NCI-H146 (cell line): ENCODE measurements around the gene CCL27.
A peak's percentile ranks its signal among the peaks of the same experiment; 100 is the strongest.

ENCODE experiments used
- DNase-seq: peaks from one replicate; lab custom pipeline; 2025; lab: John Stamatoyannopoulos, UW

CCL27 gene

DNA sequence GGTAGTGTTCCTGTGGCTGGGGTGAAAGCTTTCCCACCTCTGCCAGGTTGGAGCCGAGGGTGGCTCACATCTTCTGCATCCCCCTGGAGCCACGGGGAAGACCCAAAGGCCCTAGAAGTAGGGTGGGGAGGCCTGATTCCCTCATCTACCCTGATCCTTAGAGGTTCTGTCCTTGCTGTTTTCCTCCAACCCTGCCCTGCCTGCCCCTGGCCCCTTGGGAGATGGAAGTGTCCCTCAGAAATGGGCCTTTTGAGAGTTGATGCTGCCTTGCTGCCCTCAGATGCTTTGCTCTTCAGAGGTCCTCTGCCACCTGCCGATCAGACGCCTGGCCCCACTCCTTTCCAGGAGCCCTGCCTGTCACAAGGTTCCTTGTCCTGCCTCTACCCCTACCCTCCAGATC lies 22.4 kb upstream of the CCL27 start:
- DNase-seq, result no peak

DNA sequence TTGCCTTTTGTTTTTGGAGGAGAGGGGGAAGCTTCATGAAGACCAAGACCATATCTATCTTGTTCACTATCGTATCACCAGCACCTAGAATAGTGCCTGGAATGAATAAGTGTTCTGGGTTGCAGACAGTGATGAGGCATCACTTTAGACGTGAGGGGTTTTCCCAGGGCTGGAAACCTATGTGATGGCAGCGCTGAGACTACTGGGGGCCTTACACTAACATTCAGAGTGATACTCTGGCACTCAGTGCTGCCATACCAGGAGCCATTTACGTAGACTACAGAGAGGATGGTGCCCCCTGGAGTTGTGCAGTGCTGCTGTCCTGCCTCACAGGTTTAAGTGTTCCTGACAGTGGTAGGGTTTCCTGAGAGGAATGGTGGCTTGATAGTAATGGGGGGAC lies 21.7 kb upstream of the CCL27 start:
- DNase-seq, result no peak

DNA sequence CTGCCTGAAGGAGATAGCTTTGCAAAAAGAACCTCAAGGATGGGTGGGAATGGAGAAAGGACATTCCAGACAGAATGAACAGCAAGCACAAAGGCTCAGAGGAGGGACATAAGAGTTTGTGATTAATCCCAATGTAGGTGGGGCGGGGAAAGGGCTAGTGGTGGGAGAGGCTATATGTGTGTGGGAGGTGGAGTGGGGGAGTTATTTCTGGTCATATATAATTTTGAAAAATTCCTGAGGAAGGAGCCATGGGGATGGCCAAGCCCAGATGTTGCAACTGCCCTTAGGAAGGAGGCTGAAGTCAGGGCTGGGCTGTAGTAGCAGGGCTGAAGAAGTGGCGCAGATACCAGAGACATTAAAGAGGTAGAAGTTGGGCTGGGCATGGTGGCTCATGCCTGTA lies 13.4 kb upstream of the CCL27 start:
- no peak for DNase-seq

DNA sequence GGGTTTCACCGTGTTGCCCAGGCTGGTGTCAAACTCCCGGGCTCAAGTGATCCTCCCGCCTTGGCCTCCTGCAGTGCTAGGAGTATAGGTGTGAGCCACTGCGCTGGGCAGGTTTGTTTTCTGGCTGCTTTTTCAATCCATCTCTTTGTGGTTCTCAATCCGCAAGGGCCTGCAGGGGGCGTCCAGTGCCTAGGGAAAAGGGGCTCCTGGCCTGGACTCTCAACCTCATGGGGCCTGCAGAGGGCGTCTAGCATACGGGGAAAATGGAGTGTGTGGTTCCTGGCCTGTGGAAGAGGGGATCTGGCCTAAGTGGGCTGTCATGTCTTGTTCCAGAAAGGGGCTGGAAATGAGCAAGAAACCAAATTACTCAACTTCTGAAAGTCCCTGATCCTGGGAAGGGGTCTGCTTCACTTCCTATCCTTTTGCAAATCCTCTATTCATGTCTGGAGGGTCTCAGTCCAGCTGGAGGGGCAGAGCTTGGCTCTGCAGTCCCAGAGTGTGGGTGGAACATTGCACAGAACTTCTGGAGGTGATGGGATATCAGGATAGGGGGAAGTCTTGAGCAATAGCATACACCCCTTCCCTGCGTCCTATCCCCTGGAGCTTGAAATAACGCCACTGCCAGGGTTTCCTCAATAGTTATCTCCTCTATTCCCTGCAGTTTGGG lies 12.7 kb upstream of the CCL27 start:
- DNase-seq, result peak; percentile 89

DNA sequence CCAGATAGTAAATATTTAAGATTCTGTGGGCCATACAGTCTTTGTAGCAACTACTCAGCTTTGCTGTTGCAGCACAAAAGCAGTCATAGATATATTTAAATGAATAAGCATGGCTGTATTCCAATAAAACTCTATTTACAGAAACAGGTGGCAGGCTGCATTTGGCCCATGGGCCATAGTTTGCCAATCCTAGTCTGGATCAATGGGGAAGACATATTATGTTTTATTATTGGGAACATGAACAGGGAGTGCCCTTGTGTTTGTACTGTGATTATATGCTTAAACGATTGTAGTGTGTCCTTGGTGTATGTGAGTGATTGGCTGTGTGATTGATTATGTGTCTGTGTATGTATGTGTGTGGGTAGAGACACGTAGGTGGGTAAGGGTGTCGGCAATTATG lies 12.0 kb upstream of the CCL27 start:
- no peak for DNase-seq

DNA sequence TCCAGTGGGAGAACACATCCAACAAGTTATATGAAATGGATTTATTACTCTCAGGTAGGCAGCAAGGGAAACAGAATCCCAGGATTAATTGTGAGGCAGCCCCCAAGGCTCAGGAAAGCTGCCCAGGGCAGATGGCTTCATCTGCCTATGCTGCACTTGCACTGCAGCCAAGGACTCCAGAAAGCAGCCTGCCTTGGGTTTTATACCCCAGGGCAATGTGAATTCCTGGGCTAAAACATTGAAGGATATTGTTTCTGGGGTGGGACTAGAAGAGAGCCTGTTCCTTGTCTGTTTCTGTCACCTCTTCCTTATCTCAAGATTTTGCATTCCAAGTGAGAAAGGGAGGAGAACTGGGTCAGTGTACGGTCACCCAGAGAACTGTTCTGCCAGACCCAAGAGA lies 8.8 kb upstream of the CCL27 start:
- no peak for DNase-seq

DNA sequence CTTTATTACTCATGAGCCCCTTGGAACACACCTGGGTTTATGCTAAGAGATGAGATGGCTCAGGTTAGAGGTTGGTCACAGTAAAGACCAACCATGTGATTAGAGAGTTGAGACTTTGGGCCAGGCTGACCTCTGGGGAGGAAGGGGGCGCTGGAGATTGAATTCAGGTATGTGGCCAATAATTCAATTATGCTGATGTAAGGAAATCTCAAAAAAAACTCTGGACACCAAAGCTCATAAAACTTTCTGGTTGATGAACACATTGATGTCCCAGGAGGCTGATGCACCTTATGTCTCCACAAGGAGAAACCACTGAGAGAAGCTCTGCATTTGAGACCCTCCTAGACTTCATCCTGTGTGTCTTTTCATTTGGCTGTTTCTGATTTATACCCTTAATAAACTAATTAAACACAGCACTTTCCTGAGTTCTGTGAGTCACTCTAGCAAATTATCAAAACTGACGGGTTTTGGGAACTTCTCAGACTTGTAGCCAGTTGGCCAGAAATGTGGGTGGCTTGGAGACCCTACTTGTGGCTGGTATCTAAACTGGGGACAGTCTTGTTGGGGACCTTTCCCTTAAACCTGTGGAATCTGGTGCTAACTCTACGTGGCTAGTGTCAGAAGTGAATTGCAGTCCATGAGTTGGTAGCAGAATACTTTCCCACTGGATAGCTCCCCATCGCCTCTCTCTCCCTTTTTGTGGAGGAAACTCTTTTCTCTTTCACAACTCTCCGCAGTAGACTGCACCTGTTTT lies 7.5 kb upstream of the CCL27 start:
- no peak for DNase-seq

DNA sequence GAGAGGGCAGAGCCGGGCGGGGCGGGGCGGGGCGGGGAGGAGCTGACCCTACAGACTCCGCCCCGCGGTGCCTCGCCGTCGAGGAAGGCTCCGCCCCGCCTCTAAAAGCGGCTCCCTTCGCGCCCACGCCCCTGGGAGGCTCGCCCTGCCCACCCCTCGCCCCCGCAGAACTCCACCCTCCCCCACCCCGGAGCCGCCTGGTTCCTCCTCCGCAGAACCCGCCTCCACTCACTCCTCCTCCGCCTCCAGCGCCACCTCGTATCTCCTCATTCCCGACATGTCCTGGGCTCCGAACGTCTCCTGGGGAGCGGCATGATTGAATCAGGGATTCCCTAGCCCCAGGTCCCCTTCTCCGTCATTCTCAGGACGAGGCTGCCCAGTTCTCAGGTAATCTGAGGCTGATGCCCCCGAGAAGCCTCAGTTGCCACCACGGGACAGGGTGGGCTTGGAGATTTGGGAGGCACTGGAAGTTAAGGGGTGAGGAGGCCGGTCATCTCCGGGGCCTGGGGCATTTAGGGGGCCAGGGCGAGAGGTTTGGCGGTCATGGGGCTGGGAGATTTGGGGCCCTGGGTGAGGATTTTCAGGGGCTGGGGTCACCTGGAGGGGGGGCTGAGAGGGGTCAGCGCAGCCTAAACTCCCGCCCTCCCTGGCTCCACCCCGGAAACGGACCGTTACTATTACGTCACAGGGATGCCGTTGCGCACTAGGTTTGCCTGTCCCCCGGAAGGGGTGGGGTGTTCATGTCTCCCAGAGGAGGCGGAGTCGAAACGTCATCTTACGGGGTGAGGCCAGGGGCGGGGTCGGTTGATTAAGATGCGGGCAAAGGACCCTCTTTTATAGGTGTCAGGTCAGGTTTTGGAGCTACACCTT lies 3.2 kb upstream of the CCL27 start:
- DNase-seq, result peak; percentile 98

DNA sequence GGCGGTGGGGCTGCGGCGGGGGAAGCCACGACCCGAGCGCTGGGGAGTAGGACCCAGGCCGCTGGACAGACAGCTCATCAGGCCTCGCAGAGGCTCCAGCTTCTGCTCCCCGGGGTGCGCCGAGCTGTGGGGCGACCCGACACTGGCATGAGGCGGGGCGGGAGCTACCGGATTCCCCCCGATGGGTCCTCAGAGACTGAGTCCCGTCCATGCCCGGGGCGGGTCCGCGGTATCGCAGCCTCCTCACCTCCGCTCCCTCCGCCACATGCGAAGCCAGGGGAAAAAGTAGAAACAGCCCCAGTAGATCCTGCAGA lies 2.6 kb upstream of the CCL27 start:
- no peak for DNase-seq

DNA sequence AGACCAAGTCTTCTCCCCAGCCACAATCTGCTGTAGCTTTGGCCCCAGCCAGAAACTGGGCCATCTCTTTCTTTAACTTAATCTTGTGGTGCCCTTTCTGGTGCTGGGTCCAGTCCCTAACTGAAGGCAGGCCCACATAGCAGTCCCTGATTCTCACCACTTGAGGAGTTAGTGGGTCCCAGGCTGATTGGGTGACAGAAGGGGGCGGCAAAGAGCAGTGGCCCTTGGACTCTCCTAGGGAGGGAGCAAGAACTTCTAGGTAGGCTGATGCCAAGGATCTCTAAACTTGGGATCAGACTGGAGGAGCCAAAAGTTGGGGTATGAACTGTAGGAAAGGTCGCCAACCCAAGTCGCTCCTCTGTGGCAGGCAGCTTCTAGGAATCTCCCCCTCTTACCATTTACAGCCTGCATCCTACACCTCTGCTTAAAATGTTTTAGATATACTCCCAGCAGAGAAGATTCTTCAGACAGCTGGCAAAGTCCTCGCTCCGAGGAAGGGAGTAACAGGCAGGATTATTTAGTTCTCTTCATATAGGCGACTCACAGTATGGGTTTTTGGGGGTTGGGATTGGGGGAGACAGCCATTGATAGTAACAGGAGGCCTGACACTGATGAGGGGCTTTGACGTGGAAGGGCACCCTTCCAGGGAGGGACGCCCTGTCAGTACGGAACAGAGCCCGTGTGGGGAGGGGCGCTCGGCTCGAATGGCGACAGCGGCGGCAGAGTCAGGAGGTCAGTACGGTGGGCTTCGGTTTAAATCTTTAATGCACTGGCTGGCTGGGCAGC lies 2.0 kb upstream of the CCL27 start:
- peak; percentile 65 for DNase-seq

DNA sequence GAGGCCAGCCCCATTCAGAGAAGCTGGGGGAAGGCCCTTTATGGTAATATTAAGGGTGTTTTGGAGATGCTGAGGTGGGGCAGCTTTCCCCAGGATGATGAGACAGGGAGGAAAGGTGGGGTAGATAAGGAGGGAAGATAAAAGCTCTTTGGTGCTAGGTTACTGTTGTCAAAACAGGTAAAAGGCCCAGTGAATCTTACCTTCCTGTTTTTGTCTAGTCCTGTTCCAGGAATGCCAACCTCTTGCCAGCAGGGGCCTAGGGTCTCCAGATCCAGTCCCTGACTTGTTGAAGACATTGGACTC lies 797 bp upstream of the CCL27 start:
- no peak for DNase-seq

DNA sequence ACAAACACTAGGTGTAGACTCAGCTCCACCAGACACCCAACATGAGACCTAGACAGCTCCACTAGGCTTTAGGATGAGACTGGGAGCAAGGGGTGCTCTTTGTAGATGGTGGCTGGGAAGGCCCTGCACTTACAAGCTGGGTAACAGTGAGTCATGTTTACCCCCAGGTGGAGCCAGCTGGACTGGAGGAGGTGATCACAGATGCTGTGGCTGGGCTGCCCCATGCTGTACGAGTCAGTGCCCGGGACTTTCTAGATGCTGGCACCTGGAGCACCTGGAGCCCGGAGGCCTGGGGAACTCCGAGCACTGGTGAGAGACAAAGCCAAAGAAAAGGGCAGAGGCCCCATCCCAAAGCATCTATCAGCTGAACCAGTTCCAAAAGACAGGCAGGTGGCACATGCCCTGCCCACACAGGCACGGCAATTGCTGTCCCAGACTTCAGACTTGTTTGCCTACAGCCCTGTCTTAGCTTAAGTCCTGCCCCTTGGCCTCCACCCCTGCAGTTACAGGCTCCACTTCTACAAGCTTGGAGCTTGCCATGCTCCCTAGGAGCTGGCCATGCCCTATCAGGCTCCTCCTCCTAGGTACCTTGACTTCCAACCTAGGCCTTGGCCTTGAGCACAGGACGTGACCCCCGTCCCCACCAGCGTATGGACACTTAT lies 2.7 kb downstream of the CCL27 start:
- DNase-seq, result peak; percentile 32

DNA sequence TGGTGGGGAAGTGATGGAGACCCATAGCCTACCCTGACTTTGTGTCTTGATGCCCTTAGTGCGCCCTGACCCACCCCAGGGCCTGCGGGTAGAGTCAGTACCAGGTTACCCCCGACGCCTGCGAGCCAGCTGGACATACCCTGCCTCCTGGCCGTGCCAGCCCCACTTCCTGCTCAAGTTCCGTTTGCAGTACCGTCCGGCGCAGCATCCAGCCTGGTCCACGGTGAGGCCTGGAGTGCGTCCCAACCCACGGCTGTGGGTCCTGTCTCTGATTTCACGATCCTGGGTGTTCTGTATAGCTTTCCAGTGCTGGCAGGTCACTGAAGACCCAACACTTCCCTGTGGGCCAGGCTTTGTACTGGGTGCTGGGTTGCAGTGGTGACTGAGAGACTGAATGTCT lies 4.0 kb downstream of the CCL27 start:
- no peak for DNase-seq

DNA sequence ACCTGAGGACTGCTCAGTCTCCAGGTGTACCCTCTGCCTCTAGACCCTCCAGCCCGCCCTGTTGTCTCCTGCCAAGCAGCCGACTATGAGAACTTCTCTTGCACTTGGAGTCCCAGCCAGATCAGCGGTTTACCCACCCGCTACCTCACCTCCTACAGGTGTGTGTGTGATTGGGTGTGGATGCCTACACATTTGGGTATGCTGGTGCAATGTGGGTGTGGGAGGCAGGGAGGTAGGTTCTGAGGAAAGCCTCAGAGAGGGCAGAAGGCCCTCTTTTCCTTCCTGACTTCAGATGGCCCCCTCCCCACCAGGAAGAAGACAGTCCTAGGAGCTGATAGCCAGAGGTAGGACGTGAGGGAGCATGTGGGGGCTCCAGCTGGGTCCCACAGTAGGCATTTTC lies 5.5 kb downstream of the CCL27 start:
- no peak for DNase-seq

DNA sequence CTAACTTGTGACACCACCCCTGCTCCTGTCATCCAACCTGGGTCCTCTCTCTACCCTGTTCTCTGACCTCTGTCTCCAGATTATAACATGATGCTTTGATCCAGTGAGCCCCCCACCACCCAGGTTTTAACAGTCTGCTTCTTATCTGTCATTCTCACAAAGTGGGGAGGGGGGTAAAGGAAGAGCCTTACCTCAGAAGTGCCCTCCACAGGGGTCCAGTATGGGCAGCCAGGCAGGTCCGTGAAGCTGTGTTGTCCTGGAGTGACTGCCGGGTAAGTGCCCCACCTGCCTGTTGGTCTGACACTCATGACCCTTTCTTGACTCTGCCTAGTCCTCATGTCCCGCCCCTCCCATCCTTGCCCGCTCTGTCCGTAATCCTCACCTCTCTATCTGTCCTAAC lies 7.1 kb downstream of the CCL27 start:
- DNase-seq, result no peak

DNA sequence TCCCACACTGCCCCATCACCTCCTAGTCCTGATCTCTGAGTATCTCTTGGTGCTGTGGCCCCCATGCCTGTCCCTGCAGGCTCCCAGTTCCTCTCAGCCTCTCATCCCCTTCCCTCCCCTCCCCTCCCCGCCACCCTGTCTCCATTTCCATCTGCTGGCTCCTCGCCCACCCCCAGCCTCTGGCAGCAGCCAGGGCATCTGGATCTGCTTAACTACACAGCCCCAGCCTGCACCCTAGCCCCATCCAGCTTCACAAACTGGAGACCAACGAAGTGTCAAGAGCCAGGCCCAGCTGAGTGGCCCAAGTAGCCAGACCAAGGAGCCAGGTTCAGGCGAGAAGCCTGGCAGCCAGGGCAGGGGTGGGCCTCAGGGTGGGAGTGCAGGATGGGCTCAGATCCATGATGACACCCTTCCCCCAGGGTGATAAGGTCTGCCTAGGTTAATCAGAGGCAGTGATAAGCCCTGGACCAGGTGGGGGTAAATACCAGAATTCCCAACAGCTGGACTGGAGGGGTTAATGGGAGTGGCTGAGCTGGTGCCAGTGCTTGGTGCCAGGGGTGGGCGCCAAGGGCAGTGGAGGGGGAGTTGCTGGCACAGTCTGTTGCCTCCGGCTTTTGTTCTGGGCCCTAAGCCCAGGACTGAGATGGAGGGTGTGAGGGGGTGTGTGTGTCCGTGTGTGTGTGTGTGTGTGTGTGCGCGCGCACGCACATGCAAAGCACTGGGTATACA lies 8.0 kb downstream of the CCL27 start:
- DNase-seq, result no peak

DNA sequence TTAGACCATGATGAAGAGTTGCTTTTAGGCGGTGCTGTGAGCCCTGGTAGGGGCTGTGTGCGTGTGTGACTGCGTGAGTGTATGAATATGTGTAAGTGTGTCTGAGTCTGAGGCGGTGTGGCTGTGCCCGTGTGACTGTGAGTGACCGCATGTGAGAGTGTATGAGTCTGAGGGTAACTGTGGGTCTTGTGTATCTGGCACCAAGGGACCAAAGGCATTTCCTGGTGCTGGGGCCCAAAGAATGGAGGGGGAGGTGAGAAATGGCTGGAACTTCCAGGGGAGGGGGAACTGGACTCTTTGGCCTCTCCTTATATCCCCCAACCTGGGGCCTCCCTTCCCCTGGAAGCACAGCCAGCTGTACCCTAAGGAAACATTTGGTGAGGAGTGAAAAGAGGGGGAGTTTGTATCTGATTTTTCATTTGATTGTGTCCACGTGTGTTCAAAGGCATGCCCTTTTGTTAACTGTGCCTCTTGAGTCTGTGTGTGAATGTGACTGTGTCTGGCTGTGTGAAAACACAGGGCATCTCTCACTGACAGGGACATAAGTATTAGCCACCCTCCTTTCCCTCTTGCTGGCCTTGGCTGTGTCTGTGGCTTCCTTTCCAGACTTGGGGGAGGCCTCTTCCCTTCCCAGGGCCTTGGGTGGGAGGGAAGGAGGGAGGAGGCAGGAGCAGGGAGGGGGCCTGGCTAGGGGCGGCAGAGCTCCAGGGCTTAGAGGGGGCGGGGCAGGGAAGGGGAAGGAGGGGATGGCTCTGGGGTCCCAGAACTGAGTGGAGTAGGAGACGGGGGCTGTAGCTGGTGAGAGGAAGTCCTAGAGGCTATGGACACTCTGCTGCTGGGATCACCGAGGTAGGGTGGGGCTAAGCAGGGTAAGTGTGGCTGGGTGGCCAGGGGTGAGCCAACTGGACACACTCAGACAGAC lies 9.0 kb downstream of the CCL27 start:
- no peak for DNase-seq

DNA sequence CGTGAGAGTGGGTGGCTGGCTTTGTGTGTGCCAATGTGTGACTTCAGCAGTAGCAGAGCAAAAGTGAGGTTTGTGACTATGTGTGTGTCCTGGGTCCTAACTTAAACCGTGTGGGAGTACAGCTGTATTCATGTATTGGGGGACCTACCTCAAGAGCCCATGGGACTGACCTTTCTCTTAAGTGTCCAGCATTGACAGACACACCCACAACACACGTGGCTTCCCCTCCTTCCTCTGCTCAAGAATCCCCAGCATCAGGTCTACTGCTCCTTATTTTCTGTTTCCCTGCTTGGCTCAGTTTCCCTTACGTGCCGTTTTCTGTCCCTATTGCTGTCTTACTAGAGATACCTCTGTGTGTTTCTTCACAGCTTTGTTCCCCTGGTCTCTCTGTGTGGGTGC lies 9.9 kb downstream of the CCL27 start:
- no peak for DNase-seq

DNA sequence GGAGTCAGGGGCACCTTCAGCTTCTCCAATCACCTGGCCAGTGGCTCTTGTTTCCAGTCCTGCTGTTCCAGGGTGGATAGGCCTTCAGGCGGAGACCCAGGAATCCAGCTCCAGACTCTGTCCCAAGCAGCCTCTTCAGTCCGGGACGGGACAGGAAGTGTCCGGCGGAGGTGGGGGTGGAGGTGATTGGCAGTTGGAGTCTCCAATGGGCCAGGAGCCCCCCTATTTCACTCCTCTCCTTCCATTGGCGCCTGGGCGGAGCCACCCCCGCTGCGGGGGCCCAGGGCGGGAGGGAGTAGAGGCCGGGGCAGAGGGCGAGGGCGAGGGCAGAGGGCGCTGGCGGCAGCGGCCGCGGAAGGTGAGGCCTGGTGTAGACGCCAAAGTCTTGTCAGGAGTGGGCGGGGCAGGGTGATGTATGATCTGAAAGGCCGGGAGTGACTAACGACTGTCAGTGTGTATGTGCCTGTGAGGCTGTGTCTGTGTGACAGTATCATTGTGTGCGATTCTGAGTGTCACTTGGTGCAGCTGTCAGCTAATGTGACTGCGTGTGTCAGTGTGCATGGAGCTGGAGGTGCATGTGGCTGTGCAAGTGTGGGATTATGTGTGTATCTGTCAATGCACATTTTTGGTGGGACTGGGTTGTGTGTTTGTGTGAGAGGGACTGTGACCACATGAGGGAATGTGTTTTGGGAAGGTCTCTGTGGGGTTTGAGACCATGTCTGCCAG lies 10.4 kb downstream of the CCL27 start, which contains the start of gene IL11RA:
TSS of gene IL11RA (plus strand) at position 310 of the 726 bp plus-strand sequence. CDS start 3,033 bp downstream, outside the sequence.
- DNase-seq, result peak; percentile 19
